Activated CD4-positive, CD25-positive, alpha-beta regulatory T cell treated with anti-CD3 and anti-CD28 coated beads, Interleukin-2, amount 50 U/mL, for 72 hours (primary cell): Measurements from ENCODE around the gene PRKN.

Experiments
- DNase-seq: peaks from one replicate; pipeline ENCODE4 v3.0.0; 2021

Gene PRKN

GRCh38 chr6:161303628-161304340, 1423.8 kb downstream of the PRKN start:
- no peak for DNase-seq

DNA sequence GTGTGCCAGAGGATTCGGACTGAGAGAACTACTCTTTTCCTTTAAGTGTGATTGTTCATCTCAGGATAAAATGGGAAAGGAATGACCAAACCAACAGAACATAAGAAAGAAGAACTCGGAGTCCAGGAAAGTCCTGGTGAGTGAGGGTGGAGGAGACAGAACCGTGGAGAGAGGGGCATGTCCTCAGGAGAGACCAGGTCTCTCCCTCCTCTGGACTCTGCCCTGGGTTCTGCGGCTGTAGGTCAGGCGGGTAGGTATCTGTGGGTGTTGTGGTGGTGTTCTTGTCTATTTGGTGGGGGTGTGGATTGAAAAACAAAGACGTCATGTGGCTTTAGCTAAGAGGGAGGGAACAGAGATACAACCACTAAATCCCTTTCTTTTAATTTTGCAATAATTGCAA, 1424.6 kb downstream of the PRKN start:
- no peak for DNase-seq

GRCh38 chr6:161301338-161301737, 1426.2 kb downstream of the PRKN start:
- DNase-seq: no peak

DNA sequence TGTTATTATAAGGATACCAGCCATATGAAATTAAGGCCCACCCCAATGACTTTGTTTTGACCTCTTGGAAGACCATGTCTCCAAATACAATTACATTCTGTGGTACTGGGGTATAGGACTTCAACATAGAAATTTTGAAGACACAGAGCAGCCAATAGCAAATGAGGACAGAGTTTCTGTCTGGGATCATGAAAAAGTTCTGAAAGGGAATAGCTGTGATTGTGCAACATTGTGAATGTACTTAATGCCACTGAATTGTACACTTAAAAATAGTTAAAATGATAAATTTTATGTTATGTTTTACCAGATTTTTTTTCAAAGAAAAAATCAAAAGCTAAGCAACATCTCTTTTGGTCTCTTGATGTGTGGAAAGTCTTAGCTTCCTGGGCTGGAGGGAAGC, 1426.7 kb downstream of the PRKN start:
- no peak for DNase-seq

DNA sequence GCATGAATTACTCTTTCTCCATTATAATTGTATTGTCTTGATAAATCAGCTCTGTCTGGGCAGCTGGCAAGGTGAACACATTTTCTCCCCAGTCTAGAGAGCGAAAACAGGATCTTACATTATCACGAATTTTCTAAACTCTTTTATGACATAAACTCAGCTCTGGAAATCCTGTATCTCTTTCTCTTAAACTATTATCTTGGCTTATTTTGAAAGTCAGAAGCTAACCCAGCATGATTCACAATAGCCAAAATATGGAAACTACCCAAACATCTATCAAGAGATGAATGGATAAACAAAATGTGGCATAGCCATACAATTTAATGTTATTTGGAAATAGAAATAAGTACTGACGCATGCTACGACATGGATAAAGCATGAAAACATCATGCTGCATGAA, 1427.8 kb downstream of the PRKN start:
- no peak for DNase-seq
